Lower leg skin (tissue), 3 donors: ENCODE measurements around the gene CRYGB.

Experiments
- POLR2A ChIP-seq, 2 donors: fragments of 450-650 bp; IDR thresholded peaks; one replicate each; pipeline ENCODE4 v1.6.1; 2016 to 2017; ENCODE audit warnings: antibody characterized with exemption in 2 of 2, mild to moderate bottlenecking in 1 of 2, moderate library complexity in 1 of 2
- TF ChIP-seq, protein P1 (sequence below), 3 donors: fragments of 450-650 bp; IDR thresholded peaks; one replicate each; pipeline ENCODE4 v1.5.1; 2016; ENCODE audit warnings: antibody characterized with exemption in 3 of 3, mild to moderate bottlenecking in 3 of 3, moderate library complexity in 2 of 3

- TF ChIP-seq, protein P1, sequence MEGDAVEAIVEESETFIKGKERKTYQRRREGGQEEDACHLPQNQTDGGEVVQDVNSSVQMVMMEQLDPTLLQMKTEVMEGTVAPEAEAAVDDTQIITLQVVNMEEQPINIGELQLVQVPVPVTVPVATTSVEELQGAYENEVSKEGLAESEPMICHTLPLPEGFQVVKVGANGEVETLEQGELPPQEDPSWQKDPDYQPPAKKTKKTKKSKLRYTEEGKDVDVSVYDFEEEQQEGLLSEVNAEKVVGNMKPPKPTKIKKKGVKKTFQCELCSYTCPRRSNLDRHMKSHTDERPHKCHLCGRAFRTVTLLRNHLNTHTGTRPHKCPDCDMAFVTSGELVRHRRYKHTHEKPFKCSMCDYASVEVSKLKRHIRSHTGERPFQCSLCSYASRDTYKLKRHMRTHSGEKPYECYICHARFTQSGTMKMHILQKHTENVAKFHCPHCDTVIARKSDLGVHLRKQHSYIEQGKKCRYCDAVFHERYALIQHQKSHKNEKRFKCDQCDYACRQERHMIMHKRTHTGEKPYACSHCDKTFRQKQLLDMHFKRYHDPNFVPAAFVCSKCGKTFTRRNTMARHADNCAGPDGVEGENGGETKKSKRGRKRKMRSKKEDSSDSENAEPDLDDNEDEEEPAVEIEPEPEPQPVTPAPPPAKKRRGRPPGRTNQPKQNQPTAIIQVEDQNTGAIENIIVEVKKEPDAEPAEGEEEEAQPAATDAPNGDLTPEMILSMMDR (IDR thresholded peaks at IDR 0.05) = no peak
- TF ChIP-seq POLR2A (IDR thresholded peaks at IDR 0.05) = no peak
These were observed 1.8 kb upstream of the CRYGB start for GRCh38 chr2:208147759-208148158.
